HTERT RPE-1 (cell line): ENCODE measurements around the gene PRDM16.

ENCODE experiments used
- in situ Hi-C: fragments of 300-500 bp; cut with MboI; formaldehyde crosslinking; loops from 4 replicates; pipeline ENCODE4 v1.14.3; 2020; ENCODE audit warnings: low sequenced_read_pairs

The PRDM16 gene

DNA sequence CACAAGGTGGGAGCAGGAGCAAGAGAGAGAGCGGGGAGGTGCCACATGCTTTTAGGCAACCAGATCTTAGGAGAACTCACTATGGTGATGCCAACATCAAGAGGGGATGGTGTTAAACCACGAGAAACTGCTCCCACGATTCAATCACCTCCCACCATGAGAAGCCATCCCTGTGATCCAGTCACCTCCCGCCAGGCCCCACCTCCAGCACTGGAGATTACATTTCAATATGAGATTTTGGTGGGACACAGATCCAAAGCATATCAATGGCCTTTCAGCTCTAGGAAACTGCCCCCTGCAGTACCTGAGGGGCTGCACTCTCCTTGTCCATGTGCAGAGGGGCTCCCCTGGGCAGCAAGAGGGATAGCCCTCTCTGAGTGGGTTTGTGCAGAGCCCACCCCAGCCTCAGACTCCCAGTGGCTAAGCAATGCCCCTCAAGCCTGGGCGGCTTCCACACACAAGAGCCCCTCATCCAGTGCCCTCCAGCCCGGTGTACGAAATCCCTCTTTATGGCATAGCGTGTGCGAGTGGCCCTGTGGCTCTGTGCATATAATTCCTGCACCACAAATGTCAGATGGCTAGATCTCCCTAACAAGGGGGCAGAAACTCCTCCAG, 15.5 kb upstream of the PRDM16 start:
- in situ Hi-C loops = no loop called here

DNA sequence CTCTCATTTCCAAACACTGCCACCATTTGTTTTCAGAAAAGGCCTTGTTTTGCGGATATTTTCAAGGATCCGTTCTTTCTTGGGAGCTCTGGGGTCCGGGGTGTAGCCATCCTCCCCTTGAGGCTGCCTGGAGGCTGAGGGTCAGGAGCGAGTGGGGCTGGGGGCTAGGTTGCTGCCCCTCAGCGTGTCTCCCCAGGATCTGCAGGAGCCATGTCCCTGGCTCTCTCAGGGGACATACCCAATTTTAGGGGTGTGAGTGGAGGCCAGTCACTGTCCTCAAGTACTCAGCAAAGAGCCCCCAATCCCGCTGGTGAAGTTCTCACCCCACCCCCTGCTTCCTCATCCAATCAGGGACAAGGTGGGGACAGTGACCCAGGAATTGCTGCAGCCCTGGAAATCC, 15.0 kb upstream of the PRDM16 start:
- in situ Hi-C loops = no loop called here

- in situ Hi-C loops = no loop called here
Measured at GRCh38 chr1:3054474-3054873, 14.5 kb upstream of the PRDM16 start.

DNA sequence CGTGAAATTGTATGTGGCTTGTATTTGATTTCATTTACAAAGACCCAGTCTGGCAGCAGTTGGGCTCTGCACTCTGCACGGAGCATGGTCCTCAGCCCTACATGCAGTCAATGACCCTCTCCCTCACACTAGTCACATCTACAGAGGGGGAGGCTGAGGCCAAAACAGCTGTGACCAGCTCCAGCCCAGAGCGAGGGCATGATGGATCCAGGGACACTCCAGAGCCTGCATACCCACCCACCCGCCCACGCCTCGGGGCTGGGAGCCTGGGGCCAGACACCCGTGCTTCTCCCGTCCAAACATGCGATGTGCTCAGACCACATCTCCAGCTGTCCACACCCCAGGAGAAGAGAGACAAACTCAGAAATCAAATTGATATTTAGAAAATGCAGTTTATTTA, 14.0 kb upstream of the PRDM16 start:
- in situ Hi-C loops = no loop called here

DNA sequence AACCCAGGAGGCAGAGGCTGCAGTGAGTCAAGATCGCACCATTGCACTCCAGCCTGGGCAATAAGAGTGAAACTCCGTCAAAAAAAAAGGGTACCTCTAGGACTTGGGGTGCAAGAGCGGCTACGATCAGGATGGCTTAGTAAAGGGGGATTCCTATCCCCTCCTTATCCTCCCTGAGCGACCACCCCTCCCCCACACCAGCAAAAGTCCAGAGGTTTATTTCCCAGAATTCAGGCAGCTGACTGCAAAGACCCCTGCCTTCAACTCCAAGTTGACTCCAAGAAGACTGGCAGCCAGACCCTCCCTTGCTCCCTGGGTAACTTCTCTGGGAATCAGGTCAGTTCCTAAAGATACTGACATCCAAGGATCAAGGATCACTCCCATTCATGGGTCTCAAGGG, 12.4 kb upstream of the PRDM16 start:
- in situ Hi-C loops = no loop called here

DNA sequence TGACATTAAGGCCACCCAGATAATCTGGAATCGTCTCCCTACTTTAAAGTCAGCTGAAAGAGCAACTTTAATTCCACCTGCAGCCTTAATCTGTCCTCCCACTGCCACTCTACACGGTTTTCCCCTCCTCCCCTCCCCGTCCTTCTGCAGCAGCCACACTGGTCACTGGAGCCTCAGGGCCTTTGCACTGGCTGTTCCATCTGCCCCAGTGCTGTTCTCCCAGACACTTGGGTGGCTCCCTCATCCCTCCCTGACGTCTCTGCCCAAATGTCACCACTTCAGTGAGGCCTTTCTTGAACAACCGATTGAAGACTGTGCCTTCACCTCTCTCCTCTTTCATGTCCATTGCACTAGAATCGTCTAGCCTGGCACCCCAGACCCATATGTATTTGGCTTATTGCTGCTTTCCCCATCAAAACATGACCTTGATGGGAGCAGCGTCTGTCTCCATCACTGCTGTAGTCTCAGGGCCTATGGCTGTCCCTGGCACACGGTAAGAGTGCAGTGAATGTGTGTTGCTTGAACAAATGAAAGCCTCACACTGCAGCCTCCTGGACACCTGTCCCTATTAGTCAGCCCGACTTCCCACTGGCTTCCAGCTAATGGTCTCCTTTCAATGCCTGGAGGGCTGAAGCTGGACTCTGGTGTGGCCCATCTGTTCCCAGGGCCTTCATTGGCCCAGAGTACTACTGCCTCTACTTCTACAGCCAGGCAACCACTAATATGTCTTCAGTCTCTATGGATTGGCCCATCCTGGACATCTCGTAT, 10.6 kb upstream of the PRDM16 start:
- in situ Hi-C loops = no loop called here

- in situ Hi-C loops = no loop called here
Measured at GRCh38 chr1:3060127-3060526, 8.9 kb upstream of the PRDM16 start.

GRCh38 chr1:3060601-3061551, 8.1 kb upstream of the PRDM16 start:
- in situ Hi-C loops = no loop called here

GRCh38 chr1:3061566-3061965, 7.4 kb upstream of the PRDM16 start:
- in situ Hi-C loops = no loop called here

- in situ Hi-C loops = no loop called here
Measured at GRCh38 chr1:3061981-3062615, 6.9 kb upstream of the PRDM16 start.

- in situ Hi-C loops = no loop called here
Measured at GRCh38 chr1:3062616-3063378, 6.2 kb upstream of the PRDM16 start.

DNA sequence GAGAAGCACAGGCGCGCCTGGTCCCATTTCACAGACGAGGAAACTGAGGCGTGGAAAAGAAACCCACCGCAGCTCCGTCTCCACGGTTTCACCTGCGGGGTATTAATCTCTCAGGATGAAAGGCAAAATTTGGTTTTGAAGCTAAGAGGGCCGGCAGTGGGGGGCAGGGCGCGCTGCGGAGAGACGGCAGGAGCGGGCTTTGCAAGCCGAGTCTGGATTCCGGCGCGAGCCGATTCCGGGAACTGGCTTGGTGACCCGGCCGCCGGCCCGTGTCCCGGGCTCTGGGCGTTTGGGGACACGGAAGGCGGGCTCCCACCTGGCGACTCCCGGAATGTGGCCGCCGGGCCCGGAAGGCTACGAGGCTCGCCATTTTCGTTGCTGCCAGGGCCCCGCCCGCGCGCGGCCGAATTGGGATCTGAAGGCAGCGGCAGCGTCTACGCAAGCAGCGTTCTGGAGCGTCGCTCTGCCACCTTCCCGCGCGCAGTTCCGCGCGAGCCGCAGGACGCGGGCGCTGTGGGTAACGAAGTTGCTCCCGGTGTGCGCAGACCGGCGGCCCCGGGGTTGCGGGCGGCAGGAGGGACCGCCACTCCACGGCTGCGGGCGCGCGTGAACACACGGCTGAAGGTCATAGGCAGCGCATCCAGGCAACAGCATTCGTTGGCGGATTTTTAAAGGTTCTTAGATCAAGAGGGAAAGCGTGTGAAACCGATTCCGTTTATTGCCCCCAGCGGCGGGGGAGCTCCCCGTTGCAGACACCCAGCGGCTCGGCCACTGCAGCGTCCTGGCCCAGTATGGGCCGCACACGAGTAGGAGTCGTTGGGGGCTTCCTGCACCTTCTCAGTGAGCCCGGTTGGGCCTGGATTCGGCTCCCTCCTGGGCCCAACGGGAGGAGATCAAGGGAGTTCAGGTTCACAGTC, 5.4 kb upstream of the PRDM16 start:
- in situ Hi-C loops = no loop called here

DNA sequence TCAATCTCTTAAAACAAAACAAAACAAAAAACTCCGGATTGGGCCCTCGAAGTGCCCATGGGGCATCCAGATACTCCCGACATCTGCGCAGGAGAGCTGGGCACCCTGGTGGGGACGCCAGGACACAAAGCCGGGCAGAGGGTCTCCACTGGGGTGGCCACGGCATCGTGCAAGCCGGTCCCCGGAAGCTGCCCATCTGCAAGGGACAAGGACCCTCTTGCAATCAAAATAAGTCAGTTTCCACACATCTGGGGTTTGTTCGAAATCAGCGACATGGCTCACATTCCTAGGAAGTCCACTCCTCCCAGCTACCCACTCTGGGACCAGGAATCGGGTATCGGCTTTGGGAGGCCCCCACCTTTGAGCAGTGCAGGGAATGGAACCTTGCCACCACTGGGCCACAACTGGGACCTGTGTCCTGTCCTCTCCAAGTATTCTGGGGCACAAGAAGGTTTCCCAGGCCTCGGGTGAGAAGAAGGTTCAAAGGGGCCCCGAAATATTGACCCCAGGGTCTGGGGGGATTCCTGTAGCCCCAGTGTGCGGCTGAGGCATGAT, 4.6 kb upstream of the PRDM16 start:
- in situ Hi-C loops = no loop called here

DNA sequence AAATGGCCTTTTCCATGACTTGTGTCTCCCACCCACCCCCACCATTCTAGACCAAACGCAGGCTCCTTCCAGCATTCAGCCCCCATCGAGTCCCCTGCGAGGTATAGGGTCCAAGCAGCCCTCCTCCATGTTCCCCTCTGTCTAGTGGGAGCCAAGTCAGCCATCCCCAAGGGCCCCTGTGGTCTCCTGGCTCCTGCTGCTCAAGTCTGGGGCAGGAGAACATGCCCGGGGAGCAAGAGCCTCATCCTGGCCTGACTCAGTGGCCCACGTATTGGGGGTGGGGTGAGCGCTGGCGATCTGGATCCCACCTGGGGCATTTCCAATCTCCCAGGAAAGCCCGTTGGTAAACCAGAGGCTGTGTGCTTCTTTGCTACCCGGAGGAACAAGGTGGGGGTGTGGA, 4.1 kb upstream of the PRDM16 start:
- in situ Hi-C loops = no loop called here

DNA sequence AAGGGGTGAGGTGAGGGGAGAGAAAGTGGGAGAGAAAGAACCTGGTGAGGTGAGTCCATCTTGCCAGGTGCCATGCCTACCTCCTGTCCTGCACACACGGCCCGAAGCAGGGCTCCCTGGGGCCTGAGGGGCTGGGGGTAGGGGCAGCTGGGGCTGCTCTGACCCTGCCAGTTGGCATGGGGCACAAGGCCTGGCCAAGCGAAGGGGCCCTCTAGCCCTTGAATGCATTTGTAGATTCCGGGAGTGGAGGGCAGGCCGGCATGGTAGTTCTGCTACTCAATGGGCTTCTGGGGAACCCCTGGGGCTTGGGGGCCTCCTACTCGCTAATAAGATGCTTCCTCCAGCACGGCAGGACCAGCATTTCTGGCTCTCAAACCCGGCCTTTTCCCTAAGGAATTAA, 3.6 kb upstream of the PRDM16 start:
- in situ Hi-C loops = no loop called here

- in situ Hi-C loops = no loop called here
Measured at GRCh38 chr1:3065797-3066196, 3.2 kb upstream of the PRDM16 start.

DNA sequence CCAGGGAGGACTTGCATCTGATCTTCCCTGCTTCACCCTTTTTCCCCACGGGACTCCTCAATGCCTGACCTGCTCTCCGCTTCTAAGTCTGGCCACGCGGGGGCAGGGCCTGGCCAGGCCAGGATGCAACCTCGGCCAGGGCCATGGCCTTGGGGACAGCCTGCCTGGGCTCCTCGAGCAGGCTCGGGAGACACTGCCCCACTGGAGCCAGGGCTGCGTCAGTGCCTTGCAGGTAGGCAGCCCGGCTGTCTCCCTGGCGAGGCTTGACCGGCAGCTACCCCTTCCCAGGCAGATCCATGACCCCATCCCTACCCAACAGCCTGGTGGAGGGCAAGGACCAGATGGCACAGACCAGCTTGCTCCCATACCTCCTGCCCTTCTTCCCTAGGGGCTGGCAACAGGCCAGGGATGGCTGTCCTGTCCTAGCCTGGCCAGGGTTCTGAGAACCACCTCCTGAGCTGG, 2.7 kb upstream of the PRDM16 start:
- in situ Hi-C loops = no loop called here

GRCh38 chr1:3066826-3067225, 2.2 kb upstream of the PRDM16 start:
- in situ Hi-C loops = no loop called here

DNA sequence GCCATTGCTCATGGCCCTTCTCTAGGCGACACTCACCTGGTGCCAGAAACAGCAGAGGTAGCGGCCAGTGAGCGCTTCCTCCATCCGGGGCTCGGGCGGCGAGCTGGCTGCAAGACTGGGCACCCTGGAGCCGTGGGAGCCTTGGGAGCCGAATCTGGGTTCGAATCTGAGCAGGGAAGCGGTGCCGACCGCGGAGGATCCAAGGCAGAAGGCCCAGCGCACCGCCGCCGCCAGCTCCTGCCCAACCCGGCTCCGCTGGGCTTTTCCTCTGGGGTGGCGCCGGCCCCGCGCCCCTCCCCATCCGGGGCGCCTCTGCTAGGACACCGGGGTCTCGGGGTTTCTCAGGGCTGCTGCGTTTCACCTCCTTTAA, 1.7 kb upstream of the PRDM16 start:
- in situ Hi-C loops = no loop called here
